GM23248 (cell line): ENCODE measurements around the gene LOXL1. TPM values are rescaled to one million over a fixed set of nuclear protein-coding genes. Genes with fewer than 3 reads are reported as not detected.

ENCODE experiments used
- DNase-seq: peaks from one replicate; pipeline ENCODE4 v3.0.0-alpha.2; 2015
- H2AFZ ChIP-seq: fragments of 200-600 bp; sonication (generic); 2 replicates; pipeline ENCODE4 v1.6.1; 2016; ENCODE audit warnings: antibody characterized with exemption
- H3F3A ChIP-seq: fragments of 200-600 bp; sonication (generic); 2 replicates; pipeline ENCODE4 v1.6.1; 2016; ENCODE audit warnings: mild to moderate bottlenecking, antibody characterized with exemption, mixed run types; ENCODE audit not compliant: insufficient read depth
- H3K27ac ChIP-seq: fragments of 200-600 bp; sonication (generic); 2 replicates; pipeline ENCODE4 v1.5.1; 2016; ENCODE audit warnings: mild to moderate bottlenecking
- H3K27me3 ChIP-seq: fragments of 200-600 bp; sonication (generic); replicated peaks from 2 replicates; pipeline ENCODE4 v1.6.1; 2016; ENCODE audit warnings: mild to moderate bottlenecking; ENCODE audit not compliant: insufficient read depth
- H3K36me3 ChIP-seq: fragments of 200-600 bp; sonication (generic); 2 replicates; pipeline ENCODE4 v1.6.1; 2016; ENCODE audit warnings: low read depth, mild to moderate bottlenecking
- H3K4me1 ChIP-seq: fragments of 200-600 bp; sonication (generic); 2 replicates; pipeline ENCODE4 v1.6.1; 2016; ENCODE audit warnings: mild to moderate bottlenecking; ENCODE audit not compliant: insufficient read depth
- H3K4me2 ChIP-seq: fragments of 200-600 bp; sonication (generic); one replicate; pipeline ENCODE4 v1.6.1; 2016; ENCODE audit warnings: mild to moderate bottlenecking; ENCODE audit not compliant: unreplicated experiment
- H3K4me3 ChIP-seq: fragments of 200-600 bp; sonication (generic); 2 replicates; pipeline ENCODE4 v1.5.1; 2016; ENCODE audit warnings: mild to moderate bottlenecking
- H3K79me2 ChIP-seq: fragments of 200-600 bp; sonication (generic); 2 replicates; pipeline ENCODE4 v1.6.1; 2016; ENCODE audit warnings: mild to moderate bottlenecking; ENCODE audit not compliant: insufficient read depth
- H3K9ac ChIP-seq: fragments of 200-600 bp; sonication (generic); 2 replicates; pipeline ENCODE4 v1.6.1; 2016; ENCODE audit warnings: mild to moderate bottlenecking
- H3K9me2 ChIP-seq: fragments of 200-600 bp; sonication (generic); 2 replicates; pipeline ENCODE4 v1.6.1; 2016; ENCODE audit warnings: mixed run types, mild to moderate bottlenecking, moderate library complexity; ENCODE audit not compliant: insufficient read depth
- H3K9me3 ChIP-seq: fragments of 200-600 bp; sonication (generic); one replicate; pipeline ENCODE4 v1.6.1; 2017; ENCODE audit warnings: low read depth
- H4K20me1 ChIP-seq: fragments of 200-600 bp; sonication (generic); 2 replicates; pipeline ENCODE4 v1.6.0; 2016; ENCODE audit not compliant: insufficient read depth
- EZH2 ChIP-seq: fragments of 200-600 bp; sonication (generic); IDR thresholded peaks from 2 replicates; pipeline ENCODE4 v1.6.1; 2018; ENCODE audit warnings: antibody characterized with exemption, mild to moderate bottlenecking; ENCODE audit not compliant: insufficient read depth, poor library complexity, severe bottlenecking
- EZH2phosphoT487 ChIP-seq: fragments of 200-600 bp; sonication (generic); IDR thresholded peaks from 2 replicates; pipeline ENCODE4 v1.6.1; 2018; ENCODE audit warnings: antibody characterized with exemption, moderate library complexity, mild to moderate bottlenecking, low read depth; ENCODE audit not compliant: insufficient read depth
- WGBS, 2 experiments: methylation state at CpG; one replicate each; pipeline ENCODE4 v1.1.6; 2015 to 2017; ENCODE audit warnings: low lambda C conversion rate in 2 of 2, low coverage in 1 of 2; ENCODE audit errors: missing lambda C conversion rate in 2 of 2; 5-methylcytosine and 5-hydroxymethylcytosine counted together
- in situ Hi-C: fragments of 300-500 bp; cut with MboI; formaldehyde crosslinking; loops from 2 replicates; pipeline ENCODE4 v1.15.0; 2020
- polyA plus RNA-seq: library from polyadenylated mRNA; unstranded; fragments of >200 nt; fragmentation: Nextera tagmentation; extraction: Ambion mirVana; gene quantifications from 2 replicates; pipeline ENCODE4 v1.2.1, GENCODE V29; 2016
- total RNA-seq: library from RNA; depleted of rRNA; stranded (reverse); fragments of >200 nt; shearing (Covaris generic); gene quantifications from 2 replicates; pipeline ENCODE4 v1.2.3, GENCODE V29; 2014

The LOXL1 gene
- total and polyA plus RNA-seq, 2 experiments from 2014 or later, result 401 to 540 TPM

DNA sequence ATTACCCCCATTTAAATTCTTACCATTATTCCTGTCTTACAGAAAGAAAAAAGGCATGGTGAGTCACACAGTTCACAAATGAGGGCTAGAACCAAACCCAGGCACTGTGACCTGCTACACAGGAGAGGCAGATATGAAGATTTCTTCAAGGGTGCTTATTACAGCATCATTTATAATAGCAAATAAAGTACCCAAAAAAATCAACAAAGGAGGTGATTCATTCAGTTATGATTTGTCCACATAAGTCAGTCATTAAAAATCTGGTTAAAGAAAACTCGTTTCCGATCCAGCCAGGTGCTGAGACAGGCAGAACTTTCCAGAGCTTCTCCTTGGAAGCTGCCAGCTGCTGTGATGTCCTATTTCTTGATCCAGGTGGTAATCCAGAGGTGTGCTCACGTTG lies 7.5 kb upstream of the LOXL1 start:
- H3K4me3 ChIP-seq, result no peak overlapping the region
- H3F3A ChIP-seq, result peaks cover 23% of the 10 kb centered on the region
- no peak for TF ChIP-seq EZH2
- TF ChIP-seq EZH2phosphoT487, result no peak
- H3K9me2 ChIP-seq, result no peaks in the 10 kb centered on the region
- in situ Hi-C loops, result no loop called here
- peaks cover 27% of the 10 kb centered on the region for H3K79me2 ChIP-seq
- peaks cover 30% of the 10 kb centered on the region for H3K4me1 ChIP-seq
- WGBS, 2 experiments, result 94 to 96% methylated on average over 3 of the region's 3 CpGs
- no peak overlapping the region for H3K4me2 ChIP-seq
- H4K20me1 ChIP-seq, result no peaks in the 10 kb centered on the region
- DNase-seq, result no peak
- H3K9me3 ChIP-seq, result no peaks in the 10 kb centered on the region
- H3K36me3 ChIP-seq, result peaks cover 24% of the 10 kb centered on the region
- H3K9ac ChIP-seq, result no peak overlapping the region
- no peak overlapping the region for H2AFZ ChIP-seq
- H3K27me3 ChIP-seq, result no peaks in the 10 kb centered on the region
- H3K27ac ChIP-seq, result no peak overlapping the region

GRCh38 chr15:73919706-73920105 lies 6.6 kb upstream of the LOXL1 start:
- in situ Hi-C loops, result no loop called here
- H4K20me1 ChIP-seq, result no peaks in the 10 kb centered on the region
- H3K4me1 ChIP-seq, result peaks cover 39% of the 10 kb centered on the region
- no peak overlapping the region for H3K4me2 ChIP-seq
- no peak overlapping the region for H3K9ac ChIP-seq
- H2AFZ ChIP-seq, result no peak overlapping the region
- peaks cover 28% of the 10 kb centered on the region for H3K79me2 ChIP-seq
- 88 to 93% methylated on average over 6 of the region's 6 CpGs for WGBS, 2 experiments
- H3K27me3 ChIP-seq, result no peaks in the 10 kb centered on the region
- H3K9me2 ChIP-seq, result no peaks in the 10 kb centered on the region
- H3K36me3 ChIP-seq, result peaks cover 24% of the 10 kb centered on the region
- H3K27ac ChIP-seq, result no peak overlapping the region
- H3K9me3 ChIP-seq, result no peaks in the 10 kb centered on the region
- H3K4me3 ChIP-seq, result no peak overlapping the region
- peaks cover 31% of the 10 kb centered on the region for H3F3A ChIP-seq
- TF ChIP-seq EZH2phosphoT487 (no peak), EZH2 (no peak)
- no peak for DNase-seq

DNA sequence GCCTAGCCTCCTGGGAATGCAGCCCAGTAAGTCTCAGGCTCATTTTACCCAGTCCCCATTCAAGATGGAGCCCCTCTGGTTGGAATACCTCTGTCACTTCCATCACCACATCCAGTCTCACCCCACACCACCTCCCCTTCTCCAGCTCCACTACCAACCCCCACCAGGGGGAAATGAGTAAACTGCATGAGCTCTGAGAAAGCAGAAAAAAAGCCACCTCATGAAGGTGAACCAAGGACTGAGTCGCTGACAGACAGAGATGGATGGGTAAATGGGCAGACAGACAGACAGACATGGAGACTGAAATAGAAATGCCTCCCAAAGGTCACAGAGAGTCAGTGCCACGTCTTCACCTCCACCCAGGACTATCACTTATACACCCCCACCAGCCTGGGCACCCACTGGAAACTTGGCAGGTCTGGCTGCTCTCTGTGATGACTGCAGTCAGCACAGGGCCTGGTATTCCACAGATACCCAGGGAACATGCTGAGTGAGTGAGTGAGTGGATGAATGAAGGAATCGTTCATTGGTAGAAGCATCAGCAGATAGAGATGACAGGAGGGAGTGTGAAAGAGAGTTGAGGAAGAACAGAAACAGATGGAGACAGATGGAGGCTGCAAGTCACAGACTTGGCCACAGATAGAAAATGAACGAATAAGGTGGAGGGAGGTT lies 4.9 kb upstream of the LOXL1 start:
- Histone ChIP-seq H3K27ac (peak overlapping the region; percentile 94), H3K9me3 (no peaks in the 10 kb centered on the region), H3K4me1 (peaks cover 53% of the 10 kb centered on the region), H4K20me1 (no peaks in the 10 kb centered on the region), H3F3A (peaks cover 44% of the 10 kb centered on the region), H3K36me3 (peaks cover 21% of the 10 kb centered on the region; the same call in 1 of the 2 replicates), H2AFZ (no peak overlapping the region), H3K27me3 (no peaks in the 10 kb centered on the region), H3K4me3 (no peak overlapping the region), H3K79me2 (peaks cover 40% of the 10 kb centered on the region), H3K4me2 (peak overlapping the region; percentile 65), H3K9me2 (no peaks in the 10 kb centered on the region), H3K9ac (peak overlapping the region; percentile 90; the same call in 1 of the 2 replicates)
- TF ChIP-seq EZH2, result no peak
- TF ChIP-seq EZH2phosphoT487, result no peak
- WGBS, 2 experiments, result 43 to 46% methylated on average over 4 of the region's 4 CpGs
- in situ Hi-C loops, result no loop called here
- peak; percentile 39 for DNase-seq

GRCh38 chr15:73922186-73923151 lies 3.8 kb upstream of the LOXL1 start:
- Histone ChIP-seq H3K27ac (peak overlapping the region; percentile 94), H3K9me2 (no peaks in the 10 kb centered on the region), H3K79me2 (peaks cover 48% of the 10 kb centered on the region), H3K27me3 (no peaks in the 10 kb centered on the region), H3K4me1 (peaks cover 53% of the 10 kb centered on the region), H4K20me1 (no peaks in the 10 kb centered on the region), H3K36me3 (0 out of 2 replicates have a peak, but pooled peaks cover 12% of the 10 kb centered on the region), H3K9me3 (no peaks in the 10 kb centered on the region), H3K9ac (peak overlapping the region; percentile 90), H3K4me3 (peak overlapping the region; percentile 54), H3K4me2 (peak overlapping the region; percentile 65), H2AFZ (peak overlapping the region; percentile 37; the same call in 1 of the 2 replicates), H3F3A (peaks cover 44% of the 10 kb centered on the region)
- no peak for TF ChIP-seq EZH2phosphoT487
- no peak for TF ChIP-seq EZH2
- in situ Hi-C loops, result no loop called here
- DNase-seq, result peak; percentile 84
- WGBS, 2 experiments, result 35 to 40% methylated on average over 19 of the region's 19 CpGs
